A549 (cell line): ENCODE results near the gene LIPE. TPM values are rescaled to one million over a fixed set of nuclear protein-coding genes. Genes with fewer than 3 reads are reported as not detected.
"Not testable (repeated sequence)": the region's sequence is repeated elsewhere in the genome, so short reads cannot be mapped to it uniquely, and the experiment has no call there.

Experiments used
- ATAC-seq, 2 experiments: fragments of 200-7000 bp in 1 of 2; fragments of >200 bp in 1 of 2; cut with Nextera tagmentation in 1 of 2; cut with Tn5 transposase in 1 of 2; 3 replicates each; pipeline versions ENCODE4 v1.8.0 to v1.9.1; 2018 to 2020; ENCODE audit warnings: mild to moderate bottlenecking in 1 of 2, moderate library complexity in 1 of 2
- CTCF ChIA-PET: fragments of 300-600 bp; sonication (Branson Sonifier 250); formaldehyde crosslinking; extraction: SDS; loops from one replicate; lab custom pipeline; 2021; ENCODE audit warnings: antibody characterized with exemption, inconsistent platforms; lab: Yijun Ruan, JAX
- POLR2A ChIA-PET: fragments of 350-600 bp; formaldehyde crosslinking; extraction: SDS; loops from one replicate; lab custom pipeline; 2021; ENCODE audit warnings: antibody characterized with exemption, inconsistent platforms; lab: Yijun Ruan, JAX
- DNase-seq, 2 experiments: peaks; one replicate each; pipeline versions ENCODE4 v3.0.0 to v3.0.0-alpha.2; 2011 to 2016; ENCODE audit warnings: low read depth in 1 of 2, low spot score in 1 of 2
- FAIRE-seq: peaks from 2 replicates; lab custom pipeline; 2011; peaks lifted over from hg19 to GRCh38; lab: Jason Lieb, UNC
- H3K27ac ChIP-seq, 2 experiments: fragments of >200 bp; sonication (Bioruptor Twin); formaldehyde crosslinking; 3 replicates each; pipeline ENCODE4 v1.5.1; 2016 to 2017
- H3K4me1 ChIP-seq: fragments of >200 bp; sonication (Bioruptor Twin); formaldehyde crosslinking; 3 replicates; pipeline ENCODE4 v1.6.1; 2016
- H3K4me2 ChIP-seq: fragments of >200 bp; sonication (Bioruptor Twin); formaldehyde crosslinking; 3 replicates; pipeline ENCODE4 v1.6.1; 2016
- H3K4me3 ChIP-seq: fragments of >200 bp; sonication (Bioruptor Twin); formaldehyde crosslinking; 3 replicates; pipeline ENCODE4 v1.5.1; 2016
- H3K9me3 ChIP-seq: fragments of >200 bp; sonication (Bioruptor Twin); formaldehyde crosslinking; 3 replicates; pipeline ENCODE4 v1.6.1; 2016
- BHLHE40 ChIP-seq: IDR thresholded peaks from 2 replicates; pipeline ENCODE4 v1.6.1; 2012; ENCODE audit warnings: low read depth, low read length, inconsistent platforms
- CBX2 ChIP-seq: fragments of 200-600 bp; sonication (generic); IDR thresholded peaks from 2 replicates; pipeline ENCODE4 v1.6.1; 2016; ENCODE audit warnings: low read depth, mild to moderate bottlenecking, borderline replicate concordance
- CBX8 ChIP-seq: fragments of 200-600 bp; sonication (generic); IDR thresholded peaks from 2 replicates; pipeline ENCODE4 v1.6.1; 2016
- EP300 ChIP-seq, 2 experiments: fragments of >200 bp; sonication (Bioruptor Twin); formaldehyde crosslinking; IDR thresholded peaks; 2 replicates in 1 of 2; 3 replicates in 1 of 2; pipeline ENCODE4 v1.6.1; 2016 to 2017
- ESRRA ChIP-seq: fragments of 150-350 bp; IDR thresholded peaks from 2 replicates; pipeline ENCODE4 v1.6.1; 2014; ENCODE audit warnings: mild to moderate bottlenecking, low read length, borderline replicate concordance
- HEYL ChIP-seq: fragments of 250-450 bp; sonication (Bioruptor Pico); IDR thresholded peaks from 2 replicates; pipeline ENCODE4 v1.8.0; 2021; ENCODE audit warnings: mild to moderate bottlenecking, moderate library complexity
- JUN ChIP-seq, 2 experiments: fragments of >200 bp; sonication (Bioruptor Twin); formaldehyde crosslinking; IDR thresholded peaks; 2 replicates in 1 of 2; 3 replicates in 1 of 2; pipeline ENCODE4 v1.6.1; 2016 to 2017
- JUNB ChIP-seq: fragments of >200 bp; sonication (Bioruptor Twin); formaldehyde crosslinking; IDR thresholded peaks from 2 replicates; pipeline ENCODE4 v1.6.1; 2016
- KDM5A ChIP-seq: fragments of 200-600 bp; sonication (generic); IDR thresholded peaks from 2 replicates; pipeline ENCODE4 v1.6.1; 2016; ENCODE audit warnings: antibody characterized with exemption, mild to moderate bottlenecking
- POLR2AphosphoS2 ChIP-seq: conservative IDR thresholded peaks from 2 replicates; pipeline ENCODE4 v1.6.1; 2012; ENCODE audit warnings: low read length, improper control_type of control experiment, inconsistent platforms
- RAD21 ChIP-seq, 2 experiments: fragments of >200 bp in 1 of 2; sonication (Bioruptor Twin) in 1 of 2; formaldehyde crosslinking in 1 of 2; IDR thresholded peaks in 1 of 2; conservative IDR thresholded peaks in 1 of 2; 2 replicates in 1 of 2; 3 replicates in 1 of 2; pipeline ENCODE4 v1.6.1; 2012 to 2018; ENCODE audit warnings: inconsistent platforms in 1 of 2
- RARB ChIP-seq: fragments of 250-450 bp; sonication (Bioruptor Pico); IDR thresholded peaks from 2 replicates; pipeline ENCODE4 v1.8.0; 2021; ENCODE audit warnings: mild to moderate bottlenecking, moderate library complexity
- RNF2 ChIP-seq: fragments of 200-600 bp; sonication (generic); IDR thresholded peaks from 2 replicates; pipeline ENCODE4 v1.6.1; 2016; ENCODE audit warnings: low read depth, mild to moderate bottlenecking, antibody characterized with exemption, moderate library complexity, borderline replicate concordance
- ZFP36 ChIP-seq: fragments of 450-650 bp; IDR thresholded peaks from 2 replicates; pipeline ENCODE4 v1.6.1; 2014; ENCODE audit warnings: borderline replicate concordance; ENCODE audit not compliant: partially characterized antibody
- ZNF302 ChIP-seq: fragments of 250-450 bp; sonication (Bioruptor Pico); IDR thresholded peaks from 2 replicates; pipeline ENCODE4 v1.9.0; 2021; ENCODE audit warnings: inconsistent platforms, mild to moderate bottlenecking, moderate library complexity
- ZSCAN20 ChIP-seq: fragments of 250-450 bp; sonication (Bioruptor Pico); IDR thresholded peaks from 2 replicates; pipeline ENCODE4 v1.8.0; 2022; ENCODE audit warnings: mild to moderate bottlenecking, moderate library complexity
- WGBS: methylation state at CpG from one replicate; pipeline ENCODE4 v1.1.6; 2017; ENCODE audit errors: missing lambda C conversion rate; 5-methylcytosine and 5-hydroxymethylcytosine counted together
- polyA plus RNA-seq, 4 experiments: library from polyadenylated mRNA; depleted of rRNA in 3 of 4; stranded (reverse); fragments of >200 nt; fragmentation: RNase III in 1 of 4; extraction: RNeasy Plus Mini Kit Qiagen cat#74134 plus additional on column Dnase treatment in 1 of 4; gene quantifications; 2 replicates in 3 of 4; 3 replicates in 1 of 4; pipeline ENCODE4 v1.2.3, GENCODE V29; 2011 to 2017
- TF ChIP-seq, protein P1 (sequence below): IDR thresholded peaks from 2 replicates; pipeline ENCODE4 v1.6.1; 2012
- TF ChIP-seq, protein P2 (sequence below): fragments of 250-450 bp; sonication (Bioruptor Pico); IDR thresholded peaks from 2 replicates; pipeline ENCODE4 v1.5.0; 2021; ENCODE audit warnings: mild to moderate bottlenecking, moderate library complexity, borderline replicate concordance
- TF ChIP-seq, protein P3 (sequence below): IDR thresholded peaks from 2 replicates; pipeline ENCODE4 v1.6.1; 2012
- TF ChIP-seq, protein P4 (sequence below): fragments of 250-450 bp; sonication (Bioruptor Pico); IDR thresholded peaks from 2 replicates; pipeline ENCODE4 v1.5.0; 2020; ENCODE audit warnings: low read depth, mild to moderate bottlenecking, moderate library complexity

LIPE gene
- polyA plus RNA-seq, 2 of the 4 experiments (the other 2 are of a cell fraction): 1.6 to 3.2 TPM

DNA sequence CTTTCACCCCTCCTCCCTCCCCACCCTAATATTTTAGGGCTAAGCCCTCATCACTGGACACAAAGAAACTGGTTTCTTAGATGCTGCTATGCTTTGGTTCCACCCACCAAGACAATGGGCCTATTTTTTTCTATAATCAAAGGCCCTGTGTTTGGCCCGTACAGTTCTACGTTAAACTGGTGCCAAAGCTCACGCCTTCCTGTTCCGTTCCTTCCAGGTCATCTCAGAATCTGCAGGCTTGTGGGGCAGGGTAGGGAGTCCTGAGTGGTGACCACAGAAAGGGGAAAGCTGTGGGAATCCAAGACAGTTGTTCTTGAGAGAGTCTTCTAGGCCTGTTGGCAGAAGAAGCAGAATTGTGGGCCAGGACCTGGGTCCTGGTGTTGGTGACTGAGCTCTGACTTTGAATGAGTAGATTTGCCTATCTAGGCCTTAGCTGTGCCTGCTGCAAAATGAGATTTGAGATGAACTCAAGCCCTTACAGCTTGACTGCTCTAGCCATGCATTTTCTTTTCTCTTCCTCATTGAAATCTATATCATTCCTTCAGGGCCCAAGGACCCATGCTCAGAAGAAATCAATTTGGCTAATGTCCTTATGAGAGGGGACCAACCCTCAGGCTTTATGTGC, 34.6 kb upstream of the LIPE start:
- ATAC-seq (no peak), DNase-seq (no peak), FAIRE-seq (peak; percentile 51)
- WGBS: 96% methylated on average over 4 of the region's 4 CpGs
- CTCF ChIA-PET: interaction anchor here (0.9 to 3.7 kb wide), 10 partner anchors 12 to 1305 kb away, joined by 3 to 34 read pairs (median 4); no protein-coding TSS in a partner anchor
- H3K27ac ChIP-seq: no peak overlapping the region
- H3K9me3 ChIP-seq: no peaks in the 10 kb centered on the region
- no peaks in the 10 kb centered on the region for H3K4me1 ChIP-seq
- POLR2A ChIA-PET: no interaction called here
- no peak overlapping the region for H3K4me3 ChIP-seq
- H3K4me2 ChIP-seq: no peak overlapping the region
- TF ChIP-seq CBX2: no peak

DNA sequence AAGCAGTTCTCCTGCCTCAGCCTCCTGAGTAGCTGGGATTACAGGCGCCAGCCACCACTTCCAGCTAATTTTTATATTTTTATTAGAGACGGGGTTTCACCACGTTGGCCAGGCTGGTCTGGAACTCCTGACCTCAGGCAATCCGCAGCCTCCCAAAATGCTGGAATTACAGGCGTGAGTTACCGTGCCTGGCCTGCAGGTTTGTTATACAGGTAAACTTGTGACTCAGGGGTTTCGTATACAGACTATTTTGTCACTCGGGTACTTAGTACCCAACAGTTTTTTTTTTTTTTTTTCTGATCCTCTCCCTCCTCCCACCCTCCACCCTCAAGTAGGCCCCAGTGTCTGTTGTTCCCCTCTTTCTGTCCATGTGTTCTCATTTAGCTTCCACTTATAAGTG, 34.0 kb upstream of the LIPE start:
- H3K27ac ChIP-seq, H3K4me3 ChIP-seq, POLR2A ChIA-PET, H3K4me2 ChIP-seq, FAIRE-seq, DNase-seq, H3K9me3 ChIP-seq, H3K4me1 ChIP-seq, ATAC-seq: not testable (repeated sequence)
- CTCF ChIA-PET: interaction anchor here (0.9 to 3.7 kb wide), 7 partner anchors 11 to 284 kb away, joined by 3 to 34 read pairs (median 5); no protein-coding TSS in a partner anchor
- 86% methylated on average over 8 of the region's 8 CpGs for WGBS

DNA sequence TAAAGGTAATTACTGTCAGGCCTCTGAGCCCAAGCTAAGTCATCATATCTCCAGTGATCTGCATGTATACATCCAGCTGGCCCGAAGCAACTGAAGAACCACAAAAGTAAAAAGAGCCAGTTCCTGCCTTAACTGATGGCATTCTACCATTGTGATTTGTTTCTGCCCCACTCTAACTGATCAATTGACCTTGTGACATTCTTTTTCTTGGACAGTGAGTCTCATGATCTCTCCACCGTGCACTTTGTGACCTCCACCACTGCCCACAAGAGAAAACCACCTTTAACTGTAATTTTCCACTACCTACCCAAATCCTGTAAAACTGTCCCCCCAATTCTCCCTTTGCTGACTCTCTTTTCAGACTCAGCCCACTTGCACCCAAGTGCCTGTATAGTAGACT, 32.7 kb upstream of the LIPE start:
- no peaks in the 10 kb centered on the region for H3K9me3 ChIP-seq
- H3K4me2 ChIP-seq: no peak overlapping the region
- FAIRE-seq: no peak
- 67% methylated on average over 2 of the region's 2 CpGs for WGBS
- no peak overlapping the region for H3K27ac ChIP-seq
- TF ChIP-seq RARB (CRISPR knock-in tag) (no peak), ESRRA (no peak), JUNB (no peak), ZSCAN20 (CRISPR knock-in tag) (no peak), ZNF302 (no peak), EP300 (IDR thresholded peaks at IDR 0.05) (no peak), RNF2 (no peak), HEYL (no peak), CBX2 (no peak), ZFP36 (no peak), POLR2AphosphoS2 (no peak), RAD21 (conservative IDR thresholded peaks at IDR 0.05 in 1 of 2, IDR thresholded peaks at IDR 0.05 in 1 of 2) (no peak), JUN (IDR thresholded peaks at IDR 0.05) (no peak), CBX8 (no peak), KDM5A (no peak), BHLHE40 (no peak)
- TF ChIP-seq, protein P1, sequence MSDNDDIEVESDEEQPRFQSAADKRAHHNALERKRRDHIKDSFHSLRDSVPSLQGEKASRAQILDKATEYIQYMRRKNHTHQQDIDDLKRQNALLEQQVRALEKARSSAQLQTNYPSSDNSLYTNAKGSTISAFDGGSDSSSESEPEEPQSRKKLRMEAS: no peak
- TF ChIP-seq, protein P2, sequence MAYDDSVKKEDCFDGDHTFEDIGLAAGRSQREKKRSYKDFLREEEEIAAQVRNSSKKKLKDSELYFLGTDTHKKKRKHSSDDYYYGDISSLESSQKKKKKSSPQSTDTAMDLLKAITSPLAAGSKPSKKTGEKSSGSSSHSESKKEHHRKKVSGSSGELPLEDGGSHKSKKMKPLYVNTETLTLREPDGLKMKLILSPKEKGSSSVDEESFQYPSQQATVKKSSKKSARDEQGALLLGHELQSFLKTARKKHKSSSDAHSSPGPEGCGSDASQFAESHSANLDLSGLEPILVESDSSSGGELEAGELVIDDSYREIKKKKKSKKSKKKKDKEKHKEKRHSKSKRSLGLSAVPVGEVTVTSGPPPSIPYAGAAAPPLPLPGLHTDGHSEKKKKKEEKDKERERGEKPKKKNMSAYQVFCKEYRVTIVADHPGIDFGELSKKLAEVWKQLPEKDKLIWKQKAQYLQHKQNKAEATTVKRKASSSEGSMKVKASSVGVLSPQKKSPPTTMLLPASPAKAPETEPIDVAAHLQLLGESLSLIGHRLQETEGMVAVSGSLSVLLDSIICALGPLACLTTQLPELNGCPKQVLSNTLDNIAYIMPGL (CRISPR knock-in tag): no peak
- TF ChIP-seq, protein P3, sequence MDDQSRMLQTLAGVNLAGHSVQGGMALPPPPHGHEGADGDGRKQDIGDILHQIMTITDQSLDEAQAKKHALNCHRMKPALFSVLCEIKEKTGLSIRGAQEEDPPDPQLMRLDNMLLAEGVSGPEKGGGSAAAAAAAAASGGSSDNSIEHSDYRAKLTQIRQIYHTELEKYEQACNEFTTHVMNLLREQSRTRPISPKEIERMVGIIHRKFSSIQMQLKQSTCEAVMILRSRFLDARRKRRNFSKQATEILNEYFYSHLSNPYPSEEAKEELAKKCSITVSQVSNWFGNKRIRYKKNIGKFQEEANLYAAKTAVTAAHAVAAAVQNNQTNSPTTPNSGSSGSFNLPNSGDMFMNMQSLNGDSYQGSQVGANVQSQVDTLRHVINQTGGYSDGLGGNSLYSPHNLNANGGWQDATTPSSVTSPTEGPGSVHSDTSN: no peak
- TF ChIP-seq, protein P4, sequence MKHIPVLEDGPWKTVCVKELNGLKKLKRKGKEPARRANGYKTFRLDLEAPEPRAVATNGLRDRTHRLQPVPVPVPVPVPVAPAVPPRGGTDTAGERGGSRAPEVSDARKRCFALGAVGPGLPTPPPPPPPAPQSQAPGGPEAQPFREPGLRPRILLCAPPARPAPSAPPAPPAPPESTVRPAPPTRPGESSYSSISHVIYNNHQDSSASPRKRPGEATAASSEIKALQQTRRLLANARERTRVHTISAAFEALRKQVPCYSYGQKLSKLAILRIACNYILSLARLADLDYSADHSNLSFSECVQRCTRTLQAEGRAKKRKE (CRISPR knock-in tag): no peak
- no peak for ATAC-seq
- ChIA-PET POLR2A (no interaction called here), CTCF (interaction anchor here (1.0 to 6.2 kb wide), 8 partner anchors 9 to 137 kb away, joined by 4 to 65 read pairs (median 6); partner anchors contain the start of gene CEACAM1)
- H3K4me1 ChIP-seq: peaks cover 12% of the 10 kb centered on the region
- no peak for DNase-seq
- no peak overlapping the region for H3K4me3 ChIP-seq
